ENCODE data around the gene JAKMIP1.
A peak's percentile ranks its signal among the peaks of the same experiment; 100 is the strongest.

JAKMIP1 gene

GRCh38 chr4:6032249-6033244 lies 167.8 kb downstream of the JAKMIP1 start:
- Histone ChIP-seq H3K27me3 (replicated peaks; ENCODE audit: insufficient read depth, low read length) (no peaks in the 10 kb centered on the region), H3K4me2 (ENCODE audit: low read depth, low read length) (peak overlapping the region; percentile 36; the same call in 1 of the 2 replicates), H3K4me3 (ENCODE audit: low read length) (no peak overlapping the region), H3K79me2 (ENCODE audit: low read length) (no peaks in the 10 kb centered on the region), H3K9me2 (replicated peaks; ENCODE audit: insufficient read depth, low read length) (no peaks in the 10 kb centered on the region), H2AFZ (ENCODE audit: low read length) (no peak overlapping the region), H3F3A (ENCODE audit: insufficient read depth, low read length) (peaks cover 5% of the 10 kb centered on the region; the same call in 1 of the 2 replicates), H3K4me1 (ENCODE audit: low read length) (peaks cover 26% of the 10 kb centered on the region), H3K9ac (ENCODE audit: low read length) (0 out of 2 replicates have a peak overlapping the region, but pooled peaks have one; percentile 4), H3K27ac (ENCODE audit: low read length) (peak overlapping the region; percentile 49; the same call in 1 of the 2 replicates), H4K20me1 (ENCODE audit: insufficient read depth, low read length) (no peaks in the 10 kb centered on the region), H3K36me3 (replicated peaks; ENCODE audit: insufficient read depth, low read length) (no peaks in the 10 kb centered on the region), H3K9me3 (replicated peaks; ENCODE audit: insufficient read depth, low read length) (no peaks in the 10 kb centered on the region)
- TF ChIP-seq CTCF (IDR thresholded peaks at IDR 0.05; ENCODE audit: low read length): peak; percentile 42
- no peak for TF ChIP-seq EZH2phosphoT487 (IDR thresholded peaks at IDR 0.05; ENCODE audit: low read length)
- peak; percentile 29 for DNase-seq

- DNase-seq: peak; percentile 51
- Histone ChIP-seq H3K4me2 (ENCODE audit: low read depth, low read length) (no peak overlapping the region), H3K9ac (ENCODE audit: low read length) (no peak overlapping the region), H3K79me2 (ENCODE audit: low read length) (no peaks in the 10 kb centered on the region), H3K27me3 (replicated peaks; ENCODE audit: insufficient read depth, low read length) (no peaks in the 10 kb centered on the region), H3K4me1 (ENCODE audit: low read length) (peaks cover 26% of the 10 kb centered on the region), H3K36me3 (replicated peaks; ENCODE audit: insufficient read depth, low read length) (no peaks in the 10 kb centered on the region), H3K9me2 (replicated peaks; ENCODE audit: insufficient read depth, low read length) (no peaks in the 10 kb centered on the region), H3K9me3 (replicated peaks; ENCODE audit: insufficient read depth, low read length) (no peaks in the 10 kb centered on the region), H3K27ac (ENCODE audit: low read length) (peak overlapping the region; percentile 49; the same call in 1 of the 2 replicates), H3F3A (ENCODE audit: insufficient read depth, low read length) (peaks cover 5% of the 10 kb centered on the region; the same call in 1 of the 2 replicates), H3K4me3 (ENCODE audit: low read length) (no peak overlapping the region), H2AFZ (ENCODE audit: low read length) (no peak overlapping the region), H4K20me1 (ENCODE audit: insufficient read depth, low read length) (no peaks in the 10 kb centered on the region)
- TF ChIP-seq EZH2phosphoT487 (IDR thresholded peaks at IDR 0.05; ENCODE audit: low read length) (no peak), CTCF (IDR thresholded peaks at IDR 0.05; ENCODE audit: low read length) (no peak), EZH2 (optimal IDR thresholded peaks at IDR 0.05; ENCODE audit: low read depth, low read length) (no peak)
Observed at GRCh38 chr4:6031846-6032245, 168.5 kb downstream of the JAKMIP1 start.

- H4K20me1 ChIP-seq (ENCODE audit: insufficient read depth, low read length): no peaks in the 10 kb centered on the region
- peaks cover 5% of the 10 kb centered on the region; the same call in 1 of the 2 replicates for H3F3A ChIP-seq (ENCODE audit: insufficient read depth, low read length)
- H2AFZ ChIP-seq (ENCODE audit: low read length): no peak overlapping the region
- H3K27ac ChIP-seq (ENCODE audit: low read length): no peak overlapping the region
- H3K4me3 ChIP-seq (ENCODE audit: low read length): no peak overlapping the region
- H3K9ac ChIP-seq (ENCODE audit: low read length): no peak overlapping the region
- TF ChIP-seq EZH2phosphoT487 (IDR thresholded peaks at IDR 0.05; ENCODE audit: low read length) (no peak), EZH2 (optimal IDR thresholded peaks at IDR 0.05; ENCODE audit: low read depth, low read length) (no peak)
- no peaks in the 10 kb centered on the region for H3K9me2 ChIP-seq (replicated peaks; ENCODE audit: insufficient read depth, low read length)
- H3K36me3 ChIP-seq (replicated peaks; ENCODE audit: insufficient read depth, low read length): no peaks in the 10 kb centered on the region
- no peaks in the 10 kb centered on the region for H3K27me3 ChIP-seq (replicated peaks; ENCODE audit: insufficient read depth, low read length)
- H3K9me3 ChIP-seq (replicated peaks; ENCODE audit: insufficient read depth, low read length): no peaks in the 10 kb centered on the region
- no peak overlapping the region for H3K4me2 ChIP-seq (ENCODE audit: low read depth, low read length)
- no peak for DNase-seq
- H3K79me2 ChIP-seq (ENCODE audit: low read length): no peaks in the 10 kb centered on the region
- peaks cover 26% of the 10 kb centered on the region for H3K4me1 ChIP-seq (ENCODE audit: low read length)
Observed at GRCh38 chr4:6030679-6031078, 169.7 kb downstream of the JAKMIP1 start.

All from MM.1S (cell line).